Natural killer cell treated with Interleukin-12 subunit alpha and Interleukin-12 subunit beta and Interleukin-15 and Interleukin-18, amount 100 ng/mL, for 72 hours (primary cell): ENCODE data around the gene SPATA13. TPM values are rescaled to one million over a fixed set of nuclear protein-coding genes. Genes with fewer than 3 reads are reported as not detected.
A peak's percentile ranks its signal among the peaks of the same experiment; 100 is the strongest.

Experiments used
- ATAC-seq, 2 donors: fragments of 150-1000 bp; cut with Tn5 transposase in 1 of 2; sonication (Bioruptor Pico), chemical (Tn5 transposase) in 1 of 2; 2 replicates each; pipeline ENCODE4 v1.10.0; 2021
- DNase-seq: peaks from one replicate; pipeline ENCODE4 v3.0.0; 2022; ENCODE audit warnings: low spot score
- H3K27ac Mint-ChIP-seq, 2 donors: 1 replicate in 1 of 2; 2 replicates in 1 of 2; pipeline ENCODE4 v1.8.0; 2022; ENCODE audit warnings: mixed read lengths in 2 of 2, mild to moderate bottlenecking in 1 of 2, moderate library complexity in 1 of 2
- H3K27me3 Mint-ChIP-seq, 2 donors: 1 replicate in 1 of 2; 2 replicates in 1 of 2; pipeline ENCODE4 v1.8.0; 2022; ENCODE audit warnings: mixed read lengths in 2 of 2
- H3K36me3 Mint-ChIP-seq: one replicate; pipeline ENCODE4 v1.8.0; 2022; ENCODE audit warnings: mixed read lengths
- H3K4me1 Mint-ChIP-seq, 2 donors: 1 replicate in 1 of 2; 2 replicates in 1 of 2; pipeline ENCODE4 v1.8.0; 2022; ENCODE audit warnings: low read depth in 2 of 2, mixed read lengths in 2 of 2, mild to moderate bottlenecking in 1 of 2
- H3K4me3 Mint-ChIP-seq: one replicate; pipeline ENCODE4 v1.8.0; 2022; ENCODE audit warnings: mixed read lengths
- H3K9me3 Mint-ChIP-seq: 2 replicates; pipeline ENCODE4 v1.8.0; 2022; ENCODE audit warnings: mixed read lengths
- total RNA-seq, 2 donors: library from RNA; stranded (reverse); gene quantifications; one replicate each; pipeline ENCODE4 v1.2.3, GENCODE V29; 2022

Gene SPATA13
- total RNA-seq, 2 donors from 2014 or later = 81.6 to 107 TPM

DNA sequence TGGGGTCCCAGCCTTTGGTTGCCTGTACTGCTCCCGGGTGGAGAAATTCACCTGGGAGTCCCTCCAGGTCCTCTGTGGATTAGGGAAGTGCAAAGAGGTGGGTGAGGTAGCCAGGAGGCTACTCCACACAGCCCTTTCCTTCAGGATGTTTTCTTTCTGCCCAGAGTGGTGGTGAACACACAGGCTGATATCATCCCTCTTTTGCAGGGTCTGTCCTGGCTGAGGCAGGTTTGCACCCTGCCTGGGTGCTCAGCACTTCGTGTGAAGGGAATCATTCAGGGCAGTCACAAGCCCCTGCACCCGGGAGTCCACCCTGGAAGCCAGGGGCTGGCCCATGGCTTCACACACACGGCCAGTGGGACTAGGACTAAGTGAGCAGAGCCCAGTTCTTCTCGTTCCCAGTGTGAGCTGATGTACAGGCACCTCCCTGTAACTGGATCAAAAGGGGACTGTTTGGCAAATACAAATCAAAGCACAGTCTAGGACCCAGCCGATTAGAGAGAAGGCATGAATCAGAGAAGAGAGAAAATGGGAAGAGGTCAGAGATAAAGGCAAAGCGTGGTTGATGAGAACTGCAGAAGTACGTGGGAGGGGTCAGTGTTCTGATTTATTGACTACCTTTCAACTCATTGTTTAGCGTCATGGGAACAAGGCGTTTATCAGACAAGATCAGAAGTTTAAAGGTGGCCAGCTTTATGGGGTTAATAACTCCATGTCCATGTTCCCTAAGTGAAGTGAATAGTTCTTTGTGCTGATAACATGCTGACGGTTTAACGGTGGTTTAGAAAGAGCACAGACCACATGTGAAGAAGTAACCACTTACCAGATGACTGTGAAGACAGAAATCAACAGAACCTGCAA is 30.4 kb upstream of the SPATA13 start:
- ATAC-seq = peak; percentile 62 to 67
- Mint-ChIP-seq H3K4me3 (peak overlapping the region; percentile 33), H3K27me3 (peaks cover 14 to 16% of the 10 kb centered on the region in 2 donors), H3K27ac (no peak overlapping the region), H3K36me3 (peaks cover 9% of the 10 kb centered on the region), H3K4me1 (peaks cover 5 to 14% of the 10 kb centered on the region in 2 donors), H3K9me3 (peaks cover 3% of the 10 kb centered on the region)
- DNase-seq = no peak

DNA sequence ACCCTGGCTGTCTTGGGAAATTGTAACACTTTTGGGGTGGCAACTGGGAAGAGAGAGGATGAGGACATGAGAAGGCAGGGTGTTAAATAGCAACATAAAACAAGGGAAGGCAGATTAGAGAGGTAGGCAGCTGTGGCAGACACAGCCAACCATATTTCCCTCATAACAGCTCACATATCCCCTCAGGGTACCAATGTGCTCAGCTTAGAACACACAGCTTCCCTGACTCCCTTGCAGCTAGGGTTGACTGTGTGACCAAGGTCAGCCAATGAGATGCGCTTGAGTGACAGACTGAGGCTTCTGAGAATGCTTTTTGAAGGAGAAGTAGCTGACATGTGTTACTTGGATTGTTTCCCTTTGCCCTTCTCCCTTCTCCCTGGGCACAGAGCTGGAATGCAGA is 28.8 kb upstream of the SPATA13 start:
- no peak for ATAC-seq
- Mint-ChIP-seq H3K9me3 (peaks cover 3% of the 10 kb centered on the region), H3K4me3 (no peak overlapping the region), H3K27me3 (peaks cover 8 to 13% of the 10 kb centered on the region in 2 donors), H3K36me3 (peaks cover 9% of the 10 kb centered on the region), H3K4me1 (peaks cover 5 to 10% of the 10 kb centered on the region in 2 donors), H3K27ac (no peak overlapping the region)
- no peak for DNase-seq

DNA sequence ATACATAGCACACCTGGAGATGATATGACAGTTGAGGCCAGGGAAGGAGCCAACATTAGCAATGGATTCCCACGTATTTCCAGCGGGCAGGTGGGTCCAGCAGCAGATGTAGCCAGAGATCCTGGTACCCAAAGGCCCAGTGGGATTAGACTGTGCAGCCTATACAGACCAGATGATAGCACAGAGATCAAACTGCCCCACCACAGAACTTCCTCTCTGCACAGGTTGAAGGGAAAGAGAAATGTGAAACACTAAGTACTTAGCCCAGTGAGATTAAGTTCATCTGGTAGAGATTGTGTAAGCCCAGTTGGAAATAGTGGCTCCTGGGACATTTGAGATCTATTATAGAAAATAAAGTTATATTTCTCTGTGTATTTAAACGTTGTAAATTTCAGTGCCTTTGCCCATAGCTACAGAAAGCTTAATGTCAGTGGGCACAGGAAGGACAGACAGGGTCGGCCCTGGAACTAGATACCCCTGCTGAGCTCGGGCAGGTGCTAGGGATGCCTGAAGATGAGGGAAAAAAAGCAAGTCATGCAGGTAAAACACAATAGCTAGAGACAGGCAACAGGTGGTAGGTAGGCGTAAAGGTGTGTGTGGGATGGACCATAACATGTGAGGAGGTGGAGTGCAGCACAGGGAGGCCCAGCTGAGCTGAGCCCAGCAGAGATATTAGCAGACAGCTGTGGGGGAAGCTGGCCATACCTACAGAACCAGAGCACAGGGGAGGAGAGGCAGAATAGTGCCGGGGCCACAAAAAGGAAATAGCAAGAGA is 27.3 kb upstream of the SPATA13 start:
- H3K36me3 Mint-ChIP-seq = peaks cover 9% of the 10 kb centered on the region
- ATAC-seq = no peak
- no peak overlapping the region for H3K4me3 Mint-ChIP-seq
- peaks cover 5 to 10% of the 10 kb centered on the region in 2 donors for H3K4me1 Mint-ChIP-seq
- H3K27me3 Mint-ChIP-seq = peaks cover 8 to 13% of the 10 kb centered on the region in 2 donors
- peaks cover 3% of the 10 kb centered on the region for H3K9me3 Mint-ChIP-seq
- no peak overlapping the region for H3K27ac Mint-ChIP-seq
- no peak for DNase-seq

DNA sequence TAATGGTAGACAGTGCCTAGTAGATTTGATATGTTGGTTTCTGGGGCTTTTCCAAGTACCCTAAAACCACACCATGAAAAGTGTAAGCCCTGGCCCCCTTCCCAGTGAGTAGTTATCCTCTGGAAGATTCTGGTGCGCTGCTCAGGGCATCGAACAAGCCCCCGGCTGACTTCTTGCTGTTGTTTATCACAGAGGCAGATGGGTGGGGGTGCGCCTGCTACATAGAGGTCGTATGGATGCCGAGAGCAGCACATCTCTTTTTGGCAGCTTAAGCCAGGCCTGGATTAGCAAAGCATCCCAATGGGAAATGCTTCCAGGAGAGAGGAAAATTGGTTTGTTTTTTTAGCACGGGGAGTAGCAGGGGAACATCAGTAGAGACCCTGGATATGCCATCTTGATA is 26.3 kb upstream of the SPATA13 start:
- no peak overlapping the region for H3K4me3 Mint-ChIP-seq
- no peak for ATAC-seq
- peaks cover 8 to 13% of the 10 kb centered on the region in 2 donors for H3K27me3 Mint-ChIP-seq
- H3K27ac Mint-ChIP-seq = no peak overlapping the region
- no peak for DNase-seq
- peaks cover 9% of the 10 kb centered on the region for H3K36me3 Mint-ChIP-seq
- H3K9me3 Mint-ChIP-seq = peaks cover 3% of the 10 kb centered on the region
- H3K4me1 Mint-ChIP-seq = peaks cover 5 to 10% of the 10 kb centered on the region in 2 donors

DNA sequence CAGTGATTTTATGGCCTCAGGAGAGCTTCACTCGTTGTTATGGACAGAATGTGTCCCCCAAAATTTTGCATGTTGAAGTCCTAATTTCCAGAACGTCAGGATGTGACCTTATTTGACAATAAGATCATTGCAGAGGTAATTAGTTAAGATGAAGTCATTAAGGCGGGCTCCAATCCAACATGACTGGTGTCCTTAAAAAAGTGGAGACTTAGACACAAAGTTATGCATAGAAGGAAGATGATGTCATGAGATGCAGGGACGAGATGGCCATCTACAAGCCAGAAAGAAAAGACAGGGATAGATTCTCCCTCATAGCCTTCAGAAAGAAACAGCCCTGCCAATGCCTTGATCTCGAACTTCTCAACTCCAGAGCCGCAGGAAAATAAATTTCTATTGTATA is 25.8 kb upstream of the SPATA13 start:
- no peak for DNase-seq
- H3K9me3 Mint-ChIP-seq = peaks cover 3% of the 10 kb centered on the region
- no peak for ATAC-seq
- peaks cover 5 to 10% of the 10 kb centered on the region in 2 donors for H3K4me1 Mint-ChIP-seq
- peaks cover 8 to 13% of the 10 kb centered on the region in 2 donors for H3K27me3 Mint-ChIP-seq
- H3K4me3 Mint-ChIP-seq = no peak overlapping the region
- H3K36me3 Mint-ChIP-seq = peaks cover 9% of the 10 kb centered on the region
- H3K27ac Mint-ChIP-seq = no peak overlapping the region

DNA sequence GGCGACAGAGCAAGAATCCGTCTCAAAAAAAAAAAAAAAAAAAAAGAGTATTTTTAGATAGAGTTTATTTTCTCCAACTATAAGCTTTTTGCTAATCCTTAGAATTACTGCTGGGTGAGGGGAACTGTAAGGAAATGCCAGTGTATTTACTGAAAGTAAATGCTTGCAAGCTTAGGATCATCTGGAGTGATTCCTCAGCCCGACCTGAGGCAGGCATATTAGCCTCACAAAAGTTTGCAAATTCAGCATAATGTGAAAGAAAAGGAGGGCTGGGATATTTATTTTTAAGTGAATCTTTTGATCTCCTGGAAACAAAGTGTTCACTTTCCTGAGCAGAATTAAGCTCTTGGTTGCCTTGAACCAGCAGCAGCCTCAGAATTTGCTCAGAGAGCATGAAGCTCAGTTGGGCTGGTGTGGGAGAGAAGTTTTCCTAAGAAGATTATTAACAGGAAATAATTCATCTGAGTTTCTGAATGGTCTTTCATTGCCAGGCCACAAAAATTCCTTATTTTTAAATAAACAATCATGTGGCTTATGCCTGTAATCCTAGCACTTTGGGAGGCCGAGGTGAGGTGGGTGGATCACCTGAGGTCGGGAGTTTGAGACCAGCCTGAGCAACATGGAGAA is 24.7 kb upstream of the SPATA13 start:
- Mint-ChIP-seq H3K4me1 (peaks cover 0 to under 1% of the 10 kb centered on the region in 2 donors), H3K27ac (no peak overlapping the region), H3K9me3 (peaks cover 3% of the 10 kb centered on the region), H3K27me3 (peaks cover 8 to 10% of the 10 kb centered on the region in 2 donors), H3K36me3 (peaks cover 9% of the 10 kb centered on the region), H3K4me3 (no peak overlapping the region)
- ATAC-seq (no peak), DNase-seq (no peak)

DNA sequence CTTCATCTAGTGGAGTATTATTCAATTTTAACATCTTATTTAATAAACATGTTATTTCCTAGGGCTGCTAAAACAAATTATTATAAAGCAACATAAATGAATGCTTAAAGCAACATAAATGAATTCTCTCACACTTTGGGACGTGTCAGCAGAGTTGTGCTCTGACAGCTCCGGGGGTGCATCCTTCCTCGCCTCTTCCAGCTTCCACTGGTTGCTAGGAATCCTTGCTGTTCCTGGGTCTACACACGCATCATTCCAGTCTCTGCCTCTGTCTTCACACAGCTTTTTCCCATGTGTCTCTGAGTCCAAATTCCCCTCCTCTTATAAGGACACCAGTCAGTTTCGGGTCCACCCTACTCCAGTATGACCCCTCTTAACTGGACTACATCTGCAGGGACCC is 21.6 kb upstream of the SPATA13 start:
- Mint-ChIP-seq H3K9me3 (no peaks in the 10 kb centered on the region), H3K27ac (no peak overlapping the region), H3K36me3 (no peaks in the 10 kb centered on the region), H3K4me1 (no peaks in the 10 kb centered on the region), H3K27me3 (peaks cover 0 to 6% of the 10 kb centered on the region in 2 donors), H3K4me3 (no peak overlapping the region)
- DNase-seq = no peak
- no peak for ATAC-seq

DNA sequence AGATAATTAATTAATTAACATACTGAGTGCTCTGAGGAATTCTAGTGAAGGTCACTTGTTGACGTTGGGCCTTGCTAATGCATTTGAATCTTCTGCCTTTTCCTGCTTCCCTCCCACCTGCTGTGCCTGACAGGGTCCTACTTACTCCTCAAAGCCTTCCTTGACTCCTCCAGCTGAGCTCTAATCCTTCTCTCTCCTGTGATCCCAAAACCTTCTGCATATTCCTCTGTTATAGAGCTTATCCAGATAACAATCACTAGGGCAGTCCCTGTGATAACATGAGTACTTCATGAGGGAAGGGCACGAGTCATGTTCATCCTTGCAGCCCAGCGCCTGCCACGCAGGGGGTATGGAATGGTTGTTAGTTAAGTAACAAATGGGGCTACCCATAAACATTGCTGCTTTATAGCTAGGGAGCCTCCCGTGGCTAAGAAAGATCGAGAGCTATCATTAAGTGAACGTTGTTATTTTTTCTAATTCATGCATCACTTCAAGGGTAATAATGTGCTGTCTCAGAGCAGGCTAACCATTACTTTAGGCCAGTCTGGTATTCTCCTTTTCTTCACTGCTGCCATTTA is 19.1 kb upstream of the SPATA13 start:
- H3K4me3 Mint-ChIP-seq = no peak overlapping the region
- H3K27ac Mint-ChIP-seq = no peak overlapping the region
- peaks cover 0 to 9% of the 10 kb centered on the region in 2 donors for H3K27me3 Mint-ChIP-seq
- no peak for ATAC-seq
- H3K4me1 Mint-ChIP-seq = peaks cover 0 to 3% of the 10 kb centered on the region in 2 donors
- H3K9me3 Mint-ChIP-seq = no peaks in the 10 kb centered on the region
- no peaks in the 10 kb centered on the region for H3K36me3 Mint-ChIP-seq
- DNase-seq = no peak

DNA sequence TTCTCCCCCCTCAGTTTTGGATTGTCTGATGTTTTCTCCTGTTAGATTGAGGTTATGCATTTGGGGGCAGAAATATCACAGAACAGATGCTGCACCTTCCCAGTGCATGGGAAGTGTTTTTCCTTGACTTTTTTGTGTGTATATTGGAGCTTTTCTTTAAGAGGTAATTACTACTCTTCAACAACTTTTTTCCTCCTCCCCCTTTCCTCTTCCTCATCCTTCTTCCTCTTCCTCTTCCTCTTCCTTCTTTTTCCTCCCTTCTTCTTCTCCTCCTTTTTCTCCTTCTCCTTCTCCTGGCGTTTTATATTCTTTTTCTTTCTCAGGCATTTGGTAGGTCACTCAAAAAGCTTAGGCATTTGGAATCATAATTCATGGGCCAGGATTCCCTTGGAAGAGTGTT is 18.1 kb upstream of the SPATA13 start:
- Mint-ChIP-seq H3K4me1 (peaks cover 0 to 3% of the 10 kb centered on the region in 2 donors), H3K4me3 (no peak overlapping the region), H3K27me3 (peaks cover 0 to 9% of the 10 kb centered on the region in 2 donors), H3K27ac (no peak overlapping the region), H3K36me3 (no peaks in the 10 kb centered on the region), H3K9me3 (no peaks in the 10 kb centered on the region)
- DNase-seq (no peak), ATAC-seq (no peak)

DNA sequence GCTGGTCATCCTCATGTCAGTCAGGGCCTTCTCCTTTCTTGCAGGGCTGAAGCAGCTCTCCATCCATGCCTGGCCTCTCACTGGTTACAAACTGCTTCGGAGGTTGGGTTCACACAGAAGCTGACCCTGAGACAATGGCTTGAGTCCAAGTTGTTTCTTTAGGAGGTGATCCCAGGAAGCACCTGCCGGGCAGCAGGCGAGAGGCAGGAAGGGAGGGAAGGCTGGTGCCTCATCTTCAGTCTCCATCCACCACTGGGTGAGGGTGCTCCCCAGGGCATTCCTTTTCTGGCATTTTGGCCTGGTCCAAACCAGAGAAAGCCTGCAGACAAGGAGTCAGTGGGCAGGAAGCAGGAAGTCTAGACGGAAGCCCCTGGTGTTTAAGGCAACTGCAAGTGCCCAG is 17.6 kb upstream of the SPATA13 start:
- H3K4me3 Mint-ChIP-seq = no peak overlapping the region
- H3K36me3 Mint-ChIP-seq = no peaks in the 10 kb centered on the region
- ATAC-seq = no peak
- no peaks in the 10 kb centered on the region for H3K9me3 Mint-ChIP-seq
- DNase-seq = no peak
- no peak overlapping the region for H3K27ac Mint-ChIP-seq
- peaks cover 0 to 3% of the 10 kb centered on the region in 2 donors for H3K4me1 Mint-ChIP-seq
- H3K27me3 Mint-ChIP-seq = peaks cover 0 to 9% of the 10 kb centered on the region in 2 donors

DNA sequence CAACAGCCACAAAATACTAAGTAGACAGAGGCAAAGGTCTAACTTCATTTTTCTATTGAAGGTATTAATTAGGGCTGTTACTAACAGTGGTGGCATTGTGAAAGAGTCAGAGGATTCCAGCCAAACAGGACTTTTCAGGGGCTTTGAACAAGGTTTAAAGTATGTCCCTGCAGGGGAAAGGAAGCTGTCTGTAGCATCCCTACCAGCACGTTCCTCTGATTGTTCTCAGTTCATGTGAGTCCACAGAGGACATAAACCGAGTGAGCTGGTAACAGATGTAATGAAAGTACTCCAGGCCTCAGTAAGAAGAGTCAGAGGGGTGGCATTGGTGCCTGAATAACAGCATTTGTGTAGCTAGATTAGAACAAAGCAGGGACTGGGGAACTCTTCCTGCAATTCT is 15.3 kb upstream of the SPATA13 start:
- Mint-ChIP-seq H3K27me3 (peaks cover 8 to 14% of the 10 kb centered on the region in 2 donors), H3K36me3 (no peaks in the 10 kb centered on the region), H3K27ac (no peak overlapping the region), H3K9me3 (no peaks in the 10 kb centered on the region), H3K4me3 (no peak overlapping the region), H3K4me1 (peaks cover 3 to 8% of the 10 kb centered on the region in 2 donors)
- ATAC-seq (no peak), DNase-seq (no peak)

DNA sequence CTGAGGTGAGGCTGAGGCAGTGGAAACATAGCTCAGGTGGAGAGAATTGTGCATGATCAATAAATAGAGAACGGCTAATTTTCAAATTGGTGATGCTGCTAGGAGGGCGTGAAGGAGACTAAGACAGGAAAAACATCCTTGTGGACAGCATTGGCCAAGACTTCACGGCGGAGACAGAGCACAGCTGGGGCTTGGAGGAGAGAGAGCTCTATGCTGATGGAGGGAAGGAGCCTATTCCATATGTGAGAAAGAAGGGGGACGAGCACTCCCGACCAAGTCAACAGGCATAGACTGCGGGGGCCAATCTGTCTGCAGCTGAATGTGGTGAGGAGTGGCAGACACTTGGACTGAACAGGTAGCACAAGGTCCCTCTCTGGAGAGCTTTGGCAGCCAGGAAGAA is 14.8 kb upstream of the SPATA13 start:
- H3K4me1 Mint-ChIP-seq = peaks cover 3 to 8% of the 10 kb centered on the region in 2 donors
- DNase-seq = no peak
- H3K4me3 Mint-ChIP-seq = no peak overlapping the region
- H3K27ac Mint-ChIP-seq = no peak overlapping the region
- no peaks in the 10 kb centered on the region for H3K36me3 Mint-ChIP-seq
- H3K27me3 Mint-ChIP-seq = peaks cover 8 to 14% of the 10 kb centered on the region in 2 donors
- no peaks in the 10 kb centered on the region for H3K9me3 Mint-ChIP-seq
- no peak for ATAC-seq

DNA sequence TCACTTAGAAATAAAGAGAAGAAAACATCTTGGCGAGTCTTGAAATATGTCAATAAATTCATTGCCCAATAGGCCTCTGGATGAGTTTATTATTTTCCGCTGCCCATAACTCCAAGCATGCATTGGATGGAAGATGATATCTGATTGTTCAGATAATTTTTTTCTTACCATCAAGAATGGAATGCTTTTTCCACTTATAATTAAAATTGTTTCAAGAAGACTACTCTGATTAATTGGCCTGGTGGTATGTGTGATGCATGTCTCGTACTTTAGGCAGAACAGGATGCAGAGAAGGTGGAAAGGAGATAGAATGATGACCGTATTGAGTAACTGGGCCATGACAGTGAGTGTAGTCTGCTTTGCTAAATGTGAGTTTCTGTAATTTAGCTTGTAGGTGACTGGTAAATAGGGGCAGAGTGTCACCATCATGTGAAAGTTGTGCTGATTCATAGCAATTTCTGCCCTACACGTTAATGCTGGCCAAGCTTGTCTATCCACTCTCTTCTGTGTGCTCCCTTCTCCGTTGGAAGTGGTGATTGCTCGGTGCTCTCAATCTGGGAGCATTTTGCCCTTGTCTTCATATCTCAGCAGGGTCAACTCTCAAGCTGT is 13.5 kb upstream of the SPATA13 start:
- H3K27me3 Mint-ChIP-seq = peaks cover 8 to 11% of the 10 kb centered on the region in 2 donors
- peaks cover 3 to 8% of the 10 kb centered on the region in 2 donors for H3K4me1 Mint-ChIP-seq
- no peak overlapping the region for H3K4me3 Mint-ChIP-seq
- no peak overlapping the region for H3K27ac Mint-ChIP-seq
- ATAC-seq = no peak
- DNase-seq = no peak
- no peaks in the 10 kb centered on the region for H3K36me3 Mint-ChIP-seq
- H3K9me3 Mint-ChIP-seq = no peaks in the 10 kb centered on the region
